Measurements from ENCODE around the gene GDAP1L1.
"Not testable (repeated sequence)": the region's sequence is repeated elsewhere in the genome, so short reads cannot be mapped to it uniquely, and the experiment has no call there.

The GDAP1L1 gene

GRCh38 chr20:44219791-44220190, 27.3 kb upstream of the GDAP1L1 start:
- DNase-seq (ENCODE audit: low spot score): no peak

- no peak for DNase-seq (ENCODE audit: low spot score)
These were observed 25.6 kb upstream of the GDAP1L1 start for GRCh38 chr20:44221368-44221954.

- no peak for DNase-seq (ENCODE audit: low spot score)
These were observed 25.1 kb upstream of the GDAP1L1 start for GRCh38 chr20:44222027-44222426.

DNA sequence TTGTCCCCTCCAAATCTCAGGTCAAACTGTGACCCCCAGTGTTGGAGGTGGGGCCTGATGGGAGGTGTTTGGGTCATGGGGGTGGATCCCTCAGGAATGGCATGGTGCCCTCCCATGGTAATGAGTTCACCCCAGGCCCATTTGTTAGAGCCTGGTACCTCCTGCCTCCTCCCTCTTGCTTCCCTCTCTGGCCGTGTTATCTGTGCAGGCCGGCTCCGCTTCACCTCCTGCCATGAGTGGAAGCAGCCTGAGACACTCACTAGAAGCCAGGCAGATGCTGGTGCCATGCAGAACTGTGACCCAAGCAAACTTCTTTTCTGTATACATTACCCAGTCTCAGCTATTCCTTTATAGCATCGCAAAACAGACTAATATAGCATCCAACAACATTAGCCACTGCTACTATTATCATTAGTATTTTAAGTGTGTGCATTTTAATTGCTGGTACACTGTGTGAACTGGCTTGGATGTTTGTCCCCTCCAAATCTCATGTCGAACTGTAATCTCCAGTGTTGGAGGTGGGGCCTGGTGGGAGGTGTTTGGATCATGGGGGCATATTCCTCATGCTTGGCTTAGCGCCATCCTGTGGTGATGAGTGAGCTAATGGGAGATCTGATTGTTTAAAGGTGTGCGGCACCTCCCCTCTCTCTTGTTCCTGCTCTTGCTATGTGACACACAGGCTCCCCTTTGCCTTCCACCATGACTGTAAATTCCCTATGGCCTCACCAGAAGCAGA, 24.3 kb upstream of the GDAP1L1 start:
- DNase-seq (ENCODE audit: low spot score): no peak

- no peak for DNase-seq (ENCODE audit: low spot score)
These were observed 23.4 kb upstream of the GDAP1L1 start for GRCh38 chr20:44223721-44224120.

GRCh38 chr20:44224637-44225036, 22.5 kb upstream of the GDAP1L1 start:
- DNase-seq (ENCODE audit: low spot score): no peak

GRCh38 chr20:44228465-44229258, 18.4 kb upstream of the GDAP1L1 start:
- DNase-seq (ENCODE audit: low spot score): no peak

DNA sequence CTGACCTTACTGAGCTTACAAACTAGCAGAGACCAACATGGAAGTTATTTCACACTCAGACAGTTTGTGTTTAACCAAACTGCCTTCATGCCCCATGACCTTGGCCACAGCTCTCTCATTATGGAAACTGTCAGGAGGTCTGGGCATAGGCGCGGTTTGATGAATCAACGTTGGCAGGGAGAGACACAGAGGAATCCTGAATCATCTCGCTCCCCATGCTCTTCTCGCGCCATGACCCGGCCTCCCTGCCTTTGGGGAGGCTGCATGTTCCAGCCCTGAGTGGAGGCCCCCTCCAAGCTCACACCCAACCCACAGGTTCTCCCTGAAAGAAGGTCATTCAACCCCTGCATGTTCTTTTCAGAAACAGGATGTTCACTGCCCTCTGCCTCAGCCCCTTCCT, 15.9 kb upstream of the GDAP1L1 start:
- DNase-seq (ENCODE audit: low spot score): no peak

- DNase-seq (ENCODE audit: low spot score): no peak
These were observed 15.2 kb upstream of the GDAP1L1 start for GRCh38 chr20:44231713-44232468.

GRCh38 chr20:44232469-44232856, 14.6 kb upstream of the GDAP1L1 start:
- not testable (repeated sequence) for DNase-seq (ENCODE audit: low spot score)

DNA sequence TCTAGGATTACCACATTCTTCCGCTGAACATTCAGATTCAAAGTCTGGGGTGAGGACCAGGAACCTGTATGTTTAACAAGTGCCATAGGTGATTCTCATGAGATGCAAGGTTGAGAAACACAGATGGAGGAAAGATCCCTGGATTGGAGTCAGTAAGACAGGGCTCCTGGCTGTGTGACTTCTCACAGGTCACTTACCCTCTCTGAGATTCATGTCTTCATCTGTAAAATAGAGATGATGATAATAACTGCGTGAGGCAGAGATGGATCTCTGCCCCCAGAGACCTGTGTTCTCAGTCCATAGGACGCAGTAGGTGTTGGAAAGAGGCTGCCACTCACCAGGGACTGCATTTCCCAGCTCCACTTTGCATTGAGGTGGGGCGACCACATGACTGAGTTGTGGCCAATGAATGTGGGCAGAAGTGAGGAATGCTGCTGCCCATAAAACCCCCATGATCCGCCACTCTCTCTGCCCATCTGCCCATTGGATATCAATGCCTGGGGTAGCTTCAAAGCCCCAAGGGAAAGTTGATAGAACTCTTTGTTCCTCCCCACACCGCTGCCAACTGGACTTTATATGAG, 13.6 kb upstream of the GDAP1L1 start:
- DNase-seq (ENCODE audit: low spot score): no peak

- no peak for DNase-seq (ENCODE audit: low spot score)
These were observed 12.4 kb upstream of the GDAP1L1 start for GRCh38 chr20:44234566-44235317.

GRCh38 chr20:44235702-44236101, 11.4 kb upstream of the GDAP1L1 start:
- no peak for DNase-seq (ENCODE audit: low spot score)

DNA sequence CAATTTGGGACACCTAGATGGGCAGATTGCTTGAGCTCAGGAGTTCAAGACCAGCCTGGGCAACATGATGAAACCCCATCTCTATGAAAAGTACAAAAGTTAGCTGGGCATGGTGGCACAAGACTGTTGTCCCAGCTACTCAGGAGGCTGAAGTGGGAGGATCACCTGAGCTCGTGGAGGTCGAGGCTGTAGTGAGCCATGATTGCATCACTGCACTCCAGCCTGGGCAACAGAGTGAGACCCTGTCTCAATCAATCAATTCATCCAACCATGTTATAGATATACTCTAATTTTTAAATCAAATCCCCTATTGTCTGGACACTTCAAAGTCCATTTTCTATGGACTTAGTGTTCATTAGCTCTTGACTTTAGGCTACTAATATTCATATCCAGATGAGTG, 10.3 kb upstream of the GDAP1L1 start:
- not testable (repeated sequence) for DNase-seq (ENCODE audit: low spot score)

GRCh38 chr20:44241796-44242195, 5.3 kb upstream of the GDAP1L1 start:
- no peak for DNase-seq (ENCODE audit: low spot score)

DNA sequence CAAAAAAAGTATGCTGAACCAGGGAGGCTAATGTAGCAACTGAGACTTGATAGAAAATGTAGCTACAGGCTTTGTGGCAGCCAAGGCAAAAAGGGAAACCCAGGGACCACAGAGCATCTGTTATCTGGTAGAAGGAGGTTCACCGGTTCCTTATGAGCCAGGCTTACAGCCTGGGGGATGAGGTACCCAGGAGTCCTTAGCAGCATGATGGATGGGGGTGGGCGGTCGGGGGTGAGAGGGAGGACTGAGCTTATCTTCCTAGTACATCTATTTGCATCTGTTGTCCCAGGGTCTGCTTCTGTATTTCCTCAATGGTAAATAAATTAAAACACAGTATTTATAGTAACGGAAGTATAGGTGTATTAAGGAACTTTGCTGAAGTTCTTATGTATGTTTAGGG, 1.1 kb upstream of the GDAP1L1 start:
- no peak for DNase-seq (ENCODE audit: low spot score)

DNA sequence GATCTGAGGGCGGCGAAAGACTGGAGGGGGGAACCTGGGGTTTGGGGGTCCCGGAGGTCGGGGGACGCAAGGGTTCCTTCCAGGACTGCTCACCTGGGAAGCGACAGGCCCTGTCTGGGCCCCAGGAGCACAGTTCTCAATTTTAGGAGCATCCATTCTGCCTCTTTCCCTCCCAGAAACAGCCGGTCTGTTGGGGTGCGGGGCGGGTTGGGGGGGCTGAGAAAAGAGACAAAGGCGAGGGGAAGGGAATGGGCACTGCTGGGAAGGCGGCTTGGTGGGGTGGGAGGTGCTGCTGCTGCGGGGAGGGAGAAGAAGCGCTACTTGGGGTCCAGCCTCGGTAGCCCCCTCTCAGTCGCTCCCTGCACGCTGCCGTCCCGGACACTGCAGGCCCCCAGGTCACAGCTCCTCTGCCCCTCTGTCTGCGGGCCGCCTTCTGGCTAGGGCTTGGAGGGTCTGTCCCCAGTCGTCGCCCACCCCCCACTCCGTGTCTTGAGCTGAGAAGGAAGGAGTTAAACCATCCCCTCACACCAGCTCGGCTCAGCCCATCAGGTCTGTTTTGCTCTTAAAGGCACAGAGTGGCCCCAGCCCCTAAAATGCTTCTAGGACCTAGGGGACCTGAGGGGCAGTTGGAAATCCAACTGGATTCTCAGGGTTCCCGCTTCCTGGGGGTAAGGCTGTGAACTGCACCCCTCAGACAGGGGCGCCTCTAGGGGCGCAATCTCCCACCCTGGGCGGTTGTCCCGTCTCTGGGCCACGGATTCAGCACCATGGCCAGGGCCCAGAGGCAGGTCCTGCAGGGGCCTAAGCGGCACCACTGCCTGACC, 690 bp downstream of the GDAP1L1 start:
- peak; percentile 85 for DNase-seq (ENCODE audit: low spot score)

DNA sequence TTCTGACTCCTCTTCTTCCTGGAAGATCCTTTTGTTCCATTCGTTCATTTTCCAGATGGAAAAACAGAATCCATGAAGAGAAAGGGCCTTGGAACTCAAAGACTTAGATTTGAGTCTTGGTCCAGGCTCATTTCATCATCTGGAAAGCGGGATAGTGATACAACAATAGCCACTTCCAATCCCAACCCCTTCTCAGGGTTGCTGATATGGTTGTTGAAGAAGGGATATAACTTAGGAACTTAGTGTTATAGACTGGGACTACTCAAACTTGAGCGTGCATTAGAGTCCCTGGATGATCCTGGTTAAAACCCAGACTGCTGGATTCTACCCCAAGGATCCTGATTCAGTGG, 1.3 kb downstream of the GDAP1L1 start:
- DNase-seq (ENCODE audit: low spot score): no peak

DNA sequence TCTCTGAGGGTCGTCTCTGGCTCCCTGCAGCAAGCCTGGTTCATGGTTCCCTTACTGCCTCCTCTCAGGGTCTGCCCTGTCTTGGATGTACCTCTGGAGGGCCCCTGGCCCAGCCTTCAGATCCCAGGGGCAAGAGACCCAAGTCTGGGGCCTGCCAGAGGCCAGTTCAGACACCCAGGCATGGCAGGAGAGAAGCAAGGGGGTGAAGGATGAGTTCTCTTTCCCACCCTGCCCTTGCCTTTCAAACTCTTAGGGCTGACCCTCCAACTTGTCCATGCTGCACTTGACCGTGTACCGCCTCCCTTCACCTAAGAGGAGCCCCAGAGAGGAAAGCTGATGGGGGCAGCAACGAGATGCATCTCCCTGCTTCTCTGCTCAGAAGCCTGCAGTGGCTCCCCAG, 4.2 kb downstream of the GDAP1L1 start:
- no peak for DNase-seq (ENCODE audit: low spot score)

DNA sequence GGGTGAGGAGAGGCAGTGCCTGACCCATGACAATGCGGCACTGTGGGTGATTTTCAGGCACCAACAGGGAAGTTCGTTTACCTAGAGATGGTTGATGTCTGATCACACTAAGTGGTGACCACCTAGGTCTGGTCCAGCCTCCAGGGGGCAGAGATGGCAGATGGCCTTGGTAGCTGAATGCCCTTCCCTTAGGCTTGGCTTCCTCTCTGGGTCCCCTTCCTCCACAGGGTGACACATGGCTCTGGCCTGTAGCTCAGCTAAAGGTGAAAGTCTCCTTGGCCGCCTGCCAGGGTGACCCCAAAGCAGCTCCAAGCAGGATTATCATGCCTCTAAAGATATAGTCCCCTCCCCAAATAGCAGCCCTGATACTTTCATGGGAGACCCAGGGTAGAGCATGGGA, 6.4 kb downstream of the GDAP1L1 start:
- peak; percentile 53 for DNase-seq (ENCODE audit: low spot score)

DNA sequence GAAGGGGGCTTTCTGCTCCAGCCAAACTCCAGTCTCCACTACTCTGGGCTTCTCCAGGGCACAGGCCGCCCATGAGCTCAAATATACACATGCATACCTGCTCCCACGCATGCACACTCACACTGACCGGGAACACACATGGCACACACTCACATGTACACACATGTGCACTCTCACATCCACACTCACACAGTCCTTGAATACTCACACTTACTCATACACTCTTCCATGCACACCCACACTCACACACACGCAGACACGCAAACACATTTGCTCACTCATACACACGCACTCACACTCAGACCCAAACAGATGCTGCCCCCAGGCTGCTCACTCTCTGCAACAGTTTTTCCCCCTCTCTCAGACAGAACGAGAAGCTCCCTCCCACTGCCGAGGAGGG, 7.0 kb downstream of the GDAP1L1 start:
- DNase-seq (ENCODE audit: low spot score): no peak

Data from HuH-7 (cell line).